OCI-LY3 (cell line): ENCODE results near the gene SIRPB2.

Source experiments
- EZH2phosphoT487 ChIP-seq: fragments of 200-600 bp; shearing (Covaris generic); IDR thresholded peaks from 2 replicates; pipeline ENCODE4 v1.6.1; 2018; ENCODE audit warnings: antibody characterized with exemption, mixed run types, low read depth
- TF ChIP-seq, protein P1 (sequence below): fragments of 200-600, 300-600 bp; sonication (generic); IDR thresholded peaks from 2 replicates; pipeline ENCODE4 v1.5.1; 2014; ENCODE audit warnings: antibody characterized with exemption, low read length, low read depth

DNA sequence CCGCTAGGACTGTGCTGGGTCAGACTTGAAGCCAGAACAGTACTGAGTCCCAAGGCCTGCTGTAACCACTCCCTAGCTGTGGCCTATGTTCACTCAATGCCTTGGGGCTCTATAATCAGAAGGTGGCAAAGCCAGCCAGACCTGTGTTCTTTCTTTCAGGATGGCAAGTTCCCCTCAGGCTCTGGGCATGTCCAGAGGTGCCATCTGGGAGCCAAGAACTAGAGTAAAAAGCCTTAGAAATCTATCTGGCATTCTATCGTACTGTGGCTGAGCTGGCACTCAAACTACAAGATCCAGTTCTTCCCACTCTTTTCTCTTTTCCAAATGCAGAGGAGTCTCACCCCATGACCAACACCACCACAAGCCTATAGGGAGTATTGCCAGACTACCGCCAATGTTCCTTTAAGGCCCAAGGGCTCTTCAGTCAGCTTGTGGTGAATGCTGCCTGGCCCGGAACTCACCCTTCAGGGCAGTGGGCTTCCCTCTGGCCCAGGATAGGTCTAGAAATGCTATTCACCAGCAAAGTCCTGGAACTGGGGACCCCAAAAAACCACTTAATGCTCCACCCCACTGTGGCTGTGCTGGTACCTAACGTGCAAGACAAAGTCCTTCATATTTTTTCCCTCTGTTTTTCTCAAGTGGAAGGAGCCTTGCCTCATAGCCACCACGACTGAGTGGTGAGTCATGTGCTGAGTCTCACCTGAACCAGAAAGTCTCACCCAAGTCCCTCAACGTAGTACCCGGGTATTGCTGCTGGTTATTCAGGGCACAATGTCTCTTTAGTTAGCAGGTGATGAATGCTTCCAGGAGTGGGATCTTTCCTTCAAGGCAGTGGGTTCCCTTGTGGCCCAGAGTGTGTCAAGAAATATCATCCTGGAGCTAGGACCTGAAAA, 8.6 kb upstream of the SIRPB2 start:
- TF ChIP-seq, protein P1, sequence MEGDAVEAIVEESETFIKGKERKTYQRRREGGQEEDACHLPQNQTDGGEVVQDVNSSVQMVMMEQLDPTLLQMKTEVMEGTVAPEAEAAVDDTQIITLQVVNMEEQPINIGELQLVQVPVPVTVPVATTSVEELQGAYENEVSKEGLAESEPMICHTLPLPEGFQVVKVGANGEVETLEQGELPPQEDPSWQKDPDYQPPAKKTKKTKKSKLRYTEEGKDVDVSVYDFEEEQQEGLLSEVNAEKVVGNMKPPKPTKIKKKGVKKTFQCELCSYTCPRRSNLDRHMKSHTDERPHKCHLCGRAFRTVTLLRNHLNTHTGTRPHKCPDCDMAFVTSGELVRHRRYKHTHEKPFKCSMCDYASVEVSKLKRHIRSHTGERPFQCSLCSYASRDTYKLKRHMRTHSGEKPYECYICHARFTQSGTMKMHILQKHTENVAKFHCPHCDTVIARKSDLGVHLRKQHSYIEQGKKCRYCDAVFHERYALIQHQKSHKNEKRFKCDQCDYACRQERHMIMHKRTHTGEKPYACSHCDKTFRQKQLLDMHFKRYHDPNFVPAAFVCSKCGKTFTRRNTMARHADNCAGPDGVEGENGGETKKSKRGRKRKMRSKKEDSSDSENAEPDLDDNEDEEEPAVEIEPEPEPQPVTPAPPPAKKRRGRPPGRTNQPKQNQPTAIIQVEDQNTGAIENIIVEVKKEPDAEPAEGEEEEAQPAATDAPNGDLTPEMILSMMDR = no peak
- no peak for TF ChIP-seq EZH2phosphoT487
